Measurements from ENCODE around the gene C1orf56.
"Not testable (repeated sequence)": the region's sequence is repeated elsewhere in the genome, so short reads cannot be mapped to it uniquely, and the experiment has no call there.

C1orf56 gene

DNA sequence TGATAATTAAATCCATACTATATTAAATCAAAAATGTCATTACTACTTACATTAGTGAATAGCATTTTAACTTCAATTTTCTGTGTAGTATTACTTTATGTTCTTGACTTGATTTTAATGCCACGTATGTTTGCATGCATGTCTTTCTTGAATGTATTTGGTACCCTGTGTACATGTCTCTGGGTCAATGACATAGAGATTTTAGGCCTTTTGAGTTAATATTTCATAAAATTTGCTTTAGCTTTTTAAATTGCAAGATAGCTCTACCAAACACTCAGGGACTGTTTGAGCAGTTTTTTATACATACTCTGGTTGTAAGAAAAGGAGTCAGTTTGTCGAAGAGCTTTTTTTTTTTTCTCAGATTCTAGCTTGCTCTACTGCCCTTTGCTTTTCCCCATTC lies 14.2 kb downstream of the C1orf56 start:
- no peak for DNase-seq (ENCODE audit: low read depth)

- peak; percentile 66 for DNase-seq (ENCODE audit: low read depth)
Measured at GRCh38 chr1:151062741-151063371, 15.3 kb downstream of the C1orf56 start.

DNA sequence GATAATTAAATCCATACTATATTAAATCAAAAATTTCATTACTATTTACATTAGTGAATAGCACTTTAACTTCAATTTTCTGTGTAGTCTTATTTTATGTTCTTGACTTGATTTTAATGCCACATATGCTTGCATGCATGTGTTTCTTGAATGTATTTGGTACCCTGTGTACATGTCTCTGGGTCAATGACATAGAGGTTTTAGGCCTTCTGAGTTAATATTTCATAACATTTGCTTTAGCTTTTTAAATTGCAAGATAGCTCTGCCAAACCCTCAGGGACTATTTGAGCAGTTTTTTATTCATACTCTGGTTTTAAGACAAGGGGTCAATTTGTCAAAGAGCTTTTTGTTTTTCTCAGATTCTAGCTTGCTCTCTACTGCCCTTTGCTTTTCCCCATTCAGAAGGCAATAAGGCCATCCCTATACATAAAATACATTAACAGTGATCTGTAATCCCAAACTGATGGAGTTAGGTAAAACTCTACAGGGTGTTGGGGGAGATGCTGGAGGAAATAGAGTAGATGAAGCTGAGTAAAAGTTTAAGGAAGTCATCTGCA lies 17.6 kb downstream of the C1orf56 start:
- no peak for DNase-seq (ENCODE audit: low read depth)

- no peak for DNase-seq (ENCODE audit: low read depth)
Measured at GRCh38 chr1:151067185-151067584, 19.6 kb downstream of the C1orf56 start.

DNA sequence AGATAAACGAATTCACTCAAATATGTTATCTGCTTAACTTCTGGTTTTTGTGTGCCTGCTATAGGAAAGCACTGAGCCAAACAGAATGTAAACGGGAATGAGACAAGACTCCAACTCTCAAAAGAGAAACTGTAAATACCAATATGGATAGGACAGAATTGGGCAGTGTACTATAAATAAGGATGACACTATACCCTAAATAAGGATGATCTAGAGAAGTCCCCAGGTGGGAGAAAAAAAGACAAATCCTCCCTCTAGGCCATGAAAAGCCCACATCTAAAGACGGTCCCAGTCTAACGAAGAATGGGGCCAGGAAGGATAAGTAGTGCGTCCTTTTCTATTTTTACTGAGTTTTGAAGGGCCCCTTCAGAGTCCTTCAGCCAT lies 21.5 kb downstream of the C1orf56 start:
- no peak for DNase-seq (ENCODE audit: low read depth)

GRCh38 chr1:151070474-151071276 lies 23.1 kb downstream of the C1orf56 start, which contains the start of gene GABPB2:
Gene GABPB2 (plus strand): TSS chr1:151070761. CDS start chr1:151088190, 17,429 bp downstream.
- DNase-seq (ENCODE audit: low read depth): peak; percentile 97

- DNase-seq (ENCODE audit: low read depth): no peak
Measured at GRCh38 chr1:151072224-151072623, 24.7 kb downstream of the C1orf56 start.

- DNase-seq (ENCODE audit: low read depth): no peak
Measured at GRCh38 chr1:151085953-151086559, 38.5 kb downstream of the C1orf56 start.

DNA sequence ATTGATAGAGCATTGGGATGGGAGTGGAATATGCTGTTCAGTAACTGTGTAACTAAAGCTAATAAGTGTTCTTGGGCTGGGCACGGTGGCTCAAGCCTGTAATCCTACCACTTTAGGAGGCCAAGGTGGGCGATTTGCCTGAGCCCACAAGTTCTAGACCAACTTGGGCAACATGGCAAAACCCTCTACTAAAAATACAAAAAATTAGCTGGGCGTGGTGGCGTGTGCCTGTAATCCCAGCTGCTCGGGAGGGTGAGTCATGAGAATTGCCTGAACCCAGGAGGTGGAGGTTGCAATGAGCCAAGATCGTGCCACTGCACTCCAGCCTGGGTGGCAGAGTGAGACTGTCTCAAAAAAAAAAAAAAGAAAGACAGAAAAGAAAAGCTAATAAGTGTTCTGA lies 49.9 kb downstream of the C1orf56 start:
- not testable (repeated sequence) for DNase-seq (ENCODE audit: low read depth)

- DNase-seq (ENCODE audit: low read depth): no peak
Measured at GRCh38 chr1:151098126-151098525, 50.6 kb downstream of the C1orf56 start.

Measured in fibroblast of the conjunctiva (primary cell).